ENCODE results near the gene TPD52L1.

TPD52L1 gene

GRCh38 chr6:125302840-125303511 lies 149.4 kb downstream of the TPD52L1 start:
- DNase-seq (ENCODE audit: low read depth) = no peak
- H3K4me3 ChIP-seq (ENCODE audit: low read depth, low read length) = no peak overlapping the region
- TF ChIP-seq CTCF (IDR thresholded peaks at IDR 0.05; ENCODE audit: low read depth, low read length, missing control alignments) = no peak

DNA sequence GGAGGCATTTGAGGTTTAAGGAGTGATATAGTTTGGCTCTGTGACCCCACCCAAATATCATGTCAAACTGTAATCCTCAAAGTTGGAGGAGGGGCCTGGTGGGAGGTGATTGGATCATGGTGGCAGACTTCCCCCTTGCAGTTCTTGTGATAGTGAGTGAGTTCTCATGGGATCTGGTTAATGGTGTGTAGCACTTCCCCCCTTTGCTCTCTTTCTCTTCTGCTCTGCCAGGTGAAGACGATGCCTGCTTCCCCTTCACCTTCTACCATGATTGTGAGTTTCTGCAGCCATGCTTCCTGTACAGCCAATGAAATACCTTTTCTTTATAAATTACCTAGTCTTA lies 149.9 kb downstream of the TPD52L1 start:
- TF ChIP-seq CTCF (IDR thresholded peaks at IDR 0.05; ENCODE audit: low read depth, low read length, missing control alignments) = no peak
- no peak overlapping the region for H3K4me3 ChIP-seq (ENCODE audit: low read depth, low read length)
- DNase-seq (ENCODE audit: low read depth) = no peak

GRCh38 chr6:125304970-125305660 lies 151.5 kb downstream of the TPD52L1 start:
- no peak for TF ChIP-seq CTCF (IDR thresholded peaks at IDR 0.05; ENCODE audit: low read depth, low read length, missing control alignments)
- no peak for DNase-seq (ENCODE audit: low read depth)
- no peak overlapping the region for H3K4me3 ChIP-seq (ENCODE audit: low read depth, low read length)

- no peak overlapping the region for H3K4me3 ChIP-seq (ENCODE audit: low read depth, low read length)
- TF ChIP-seq CTCF (IDR thresholded peaks at IDR 0.05; ENCODE audit: low read depth, low read length, missing control alignments) = no peak
- no peak for DNase-seq (ENCODE audit: low read depth)
Observed at GRCh38 chr6:125306756-125307149, 153.2 kb downstream of the TPD52L1 start.

DNA sequence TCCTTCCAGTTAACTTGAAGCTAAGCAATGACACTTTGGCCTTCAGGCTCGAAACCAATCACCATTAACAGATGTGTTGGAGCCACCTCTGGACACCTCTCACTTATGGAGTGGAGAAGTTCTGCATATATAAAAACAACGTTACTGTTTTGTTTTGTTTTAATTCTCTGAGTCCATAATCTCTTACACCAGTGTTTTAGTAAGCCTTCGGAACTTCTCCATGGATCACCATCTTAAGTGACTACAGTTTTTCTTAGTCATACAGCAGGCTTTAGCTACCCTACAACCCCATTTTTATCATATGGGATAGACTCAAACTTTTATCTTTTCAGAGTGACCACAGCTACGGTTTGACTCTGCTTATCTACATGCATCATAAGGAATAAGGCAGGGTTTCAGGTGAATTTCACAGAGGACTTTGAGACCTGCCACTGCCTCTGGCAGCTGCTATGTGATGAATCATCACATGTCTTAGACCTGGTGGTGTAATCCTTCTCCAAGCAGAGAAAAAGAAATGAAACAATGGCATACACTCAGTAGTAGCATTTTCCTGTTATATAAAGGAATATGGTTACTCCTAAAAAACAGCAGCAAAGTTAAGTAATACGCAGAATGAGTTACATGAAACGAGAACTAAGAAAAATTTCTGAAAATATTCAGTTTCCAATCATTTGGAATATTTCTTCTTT lies 153.7 kb downstream of the TPD52L1 start:
- no peak for TF ChIP-seq CTCF (IDR thresholded peaks at IDR 0.05; ENCODE audit: low read depth, low read length, missing control alignments)
- no peak for DNase-seq (ENCODE audit: low read depth)

GRCh38 chr6:125307964-125308615 lies 154.5 kb downstream of the TPD52L1 start:
- no peak for DNase-seq (ENCODE audit: low read depth)
- TF ChIP-seq CTCF (IDR thresholded peaks at IDR 0.05; ENCODE audit: low read depth, low read length, missing control alignments) = no peak
- H3K4me3 ChIP-seq (ENCODE audit: low read depth, low read length) = no peak overlapping the region

More for the DNA sequence above, 153.7 kb downstream of the TPD52L1 start:
- no peak overlapping the region for H3K4me3 ChIP-seq (ENCODE audit: low read depth, low read length)

Data from GM12864 (cell line).